DOHH2 (cell line): Measurements from ENCODE around the gene CRABP1.

Experiments used
- H3F3A ChIP-seq: fragments of 200-600 bp; sonication (generic), shearing (Covaris generic); 2 replicates; pipeline ENCODE4 v1.6.0; 2016; ENCODE audit warnings: antibody characterized with exemption, mild to moderate bottlenecking; ENCODE audit not compliant: control insufficient read depth, insufficient read depth
- H3K27ac ChIP-seq: fragments of 200-600 bp; sonication (generic); 2 replicates; pipeline ENCODE4 v1.5.1; 2014; ENCODE audit warnings: low read depth, mild to moderate bottlenecking, low read length, moderate library complexity
- H3K27me3 ChIP-seq: fragments of 200-600 bp; sonication (generic); 2 replicates; pipeline ENCODE4 v1.6.1; 2014; ENCODE audit warnings: mild to moderate bottlenecking, low read length, mixed read lengths; ENCODE audit not compliant: control insufficient read depth
- H3K36me3 ChIP-seq: fragments of 200-600 bp; sonication (generic); 2 replicates; pipeline ENCODE4 v1.6.1; 2014; ENCODE audit warnings: mild to moderate bottlenecking, low read length, moderate library complexity, mixed read lengths; ENCODE audit not compliant: control insufficient read depth
- H3K4me1 ChIP-seq: fragments of 200-600 bp; sonication (generic); 2 replicates; pipeline ENCODE4 v1.6.1; 2014; ENCODE audit warnings: mild to moderate bottlenecking, low read length, mixed read lengths; ENCODE audit not compliant: control insufficient read depth
- H3K4me2 ChIP-seq: fragments of 200-600 bp; sonication (generic); 2 replicates; pipeline ENCODE4 v1.6.0; 2014; ENCODE audit warnings: mild to moderate bottlenecking, low read length, moderate library complexity
- H3K4me3 ChIP-seq: fragments of 200-600 bp; sonication (generic); 2 replicates; pipeline ENCODE4 v1.5.1; 2014; ENCODE audit warnings: mild to moderate bottlenecking, low read length, mixed read lengths
- H3K79me2 ChIP-seq: fragments of 200-600 bp; sonication (generic); 2 replicates; pipeline ENCODE4 v1.6.1; 2014; ENCODE audit warnings: mild to moderate bottlenecking, low read length, mixed read lengths; ENCODE audit not compliant: control insufficient read depth
- H3K9me2 ChIP-seq: fragments of 200-600 bp; sonication (generic); replicated peaks from 2 replicates; pipeline ENCODE4 v1.6.1; 2014; ENCODE audit warnings: mild to moderate bottlenecking, low read length, mixed read lengths; ENCODE audit not compliant: control insufficient read depth
- H3K9me3 ChIP-seq: fragments of 200-600 bp; sonication (generic); 2 replicates; pipeline ENCODE4 v1.6.1; 2014; ENCODE audit warnings: antibody characterized with exemption, low read length, mixed read lengths; ENCODE audit not compliant: control insufficient read depth, insufficient read depth
- H4K20me1 ChIP-seq: fragments of 200-600 bp; sonication (generic); 2 replicates; pipeline ENCODE4 v1.6.0; 2014; ENCODE audit warnings: low read depth, mild to moderate bottlenecking, antibody characterized with exemption, low read length, moderate library complexity; ENCODE audit not compliant: control insufficient read depth, insufficient read depth
- CTCF ChIP-seq: fragments of 200-600 bp; sonication (generic); IDR thresholded peaks from one replicate; pipeline ENCODE4 v1.5.1; 2014; ENCODE audit warnings: antibody characterized with exemption, mild to moderate bottlenecking, low read depth, low read length; ENCODE audit not compliant: poor library complexity, severe bottlenecking
- EZH2phosphoT487 ChIP-seq: fragments of 200-600 bp; sonication (generic); IDR thresholded peaks from 2 replicates; pipeline ENCODE4 v1.6.1; 2017; ENCODE audit warnings: borderline replicate concordance, mild to moderate bottlenecking, antibody characterized with exemption, low read length, moderate library complexity, mixed read lengths

The CRABP1 gene

GRCh38 chr15:78353093-78353492 lies 12.9 kb downstream of the CRABP1 start:
- peaks cover 2% of the 10 kb centered on the region; the same call in 1 of the 2 replicates for H3K27me3 ChIP-seq
- TF ChIP-seq EZH2phosphoT487 (no peak), CTCF (no peak)
- H3K9me2 ChIP-seq = no peaks in the 10 kb centered on the region
- H3K4me3 ChIP-seq = no peak overlapping the region
- H3K27ac ChIP-seq = no peak overlapping the region
- no peaks in the 10 kb centered on the region for H3F3A ChIP-seq
- H3K79me2 ChIP-seq = no peaks in the 10 kb centered on the region
- no peaks in the 10 kb centered on the region for H3K4me1 ChIP-seq
- H3K36me3 ChIP-seq = no peaks in the 10 kb centered on the region
- H4K20me1 ChIP-seq = no peaks in the 10 kb centered on the region
- H3K9me3 ChIP-seq = no peaks in the 10 kb centered on the region
- no peak overlapping the region for H3K4me2 ChIP-seq

DNA sequence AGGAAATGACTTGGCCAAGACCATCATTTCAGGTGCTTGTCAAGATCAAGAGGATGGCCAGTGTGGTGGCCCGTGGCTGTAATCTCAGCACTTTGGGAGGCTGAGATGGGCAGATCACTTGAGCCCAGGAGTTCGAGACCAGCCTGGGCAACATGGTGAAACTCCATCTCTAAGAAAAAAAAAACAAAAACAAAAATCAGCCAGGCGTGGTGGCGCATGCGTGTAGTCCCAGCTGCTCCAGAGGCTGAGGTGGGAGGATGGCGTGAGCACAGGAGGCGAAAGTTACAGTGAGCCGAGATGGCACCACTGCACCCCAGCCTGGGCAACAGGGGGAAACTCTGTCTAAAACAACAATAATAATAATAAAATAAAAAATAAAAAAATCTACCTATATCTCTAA lies 15.0 kb downstream of the CRABP1 start:
- H4K20me1 ChIP-seq = no peaks in the 10 kb centered on the region
- no peak overlapping the region for H3K4me3 ChIP-seq
- H3K36me3 ChIP-seq = no peaks in the 10 kb centered on the region
- TF ChIP-seq CTCF (no peak), EZH2phosphoT487 (no peak)
- no peaks in the 10 kb centered on the region for H3K9me2 ChIP-seq
- H3K4me2 ChIP-seq = no peak overlapping the region
- H3K27ac ChIP-seq = no peak overlapping the region
- no peaks in the 10 kb centered on the region for H3F3A ChIP-seq
- no peaks in the 10 kb centered on the region for H3K79me2 ChIP-seq
- no peaks in the 10 kb centered on the region for H3K4me1 ChIP-seq
- no peaks in the 10 kb centered on the region for H3K9me3 ChIP-seq
- H3K27me3 ChIP-seq = peaks cover 18% of the 10 kb centered on the region; the same call in 1 of the 2 replicates

DNA sequence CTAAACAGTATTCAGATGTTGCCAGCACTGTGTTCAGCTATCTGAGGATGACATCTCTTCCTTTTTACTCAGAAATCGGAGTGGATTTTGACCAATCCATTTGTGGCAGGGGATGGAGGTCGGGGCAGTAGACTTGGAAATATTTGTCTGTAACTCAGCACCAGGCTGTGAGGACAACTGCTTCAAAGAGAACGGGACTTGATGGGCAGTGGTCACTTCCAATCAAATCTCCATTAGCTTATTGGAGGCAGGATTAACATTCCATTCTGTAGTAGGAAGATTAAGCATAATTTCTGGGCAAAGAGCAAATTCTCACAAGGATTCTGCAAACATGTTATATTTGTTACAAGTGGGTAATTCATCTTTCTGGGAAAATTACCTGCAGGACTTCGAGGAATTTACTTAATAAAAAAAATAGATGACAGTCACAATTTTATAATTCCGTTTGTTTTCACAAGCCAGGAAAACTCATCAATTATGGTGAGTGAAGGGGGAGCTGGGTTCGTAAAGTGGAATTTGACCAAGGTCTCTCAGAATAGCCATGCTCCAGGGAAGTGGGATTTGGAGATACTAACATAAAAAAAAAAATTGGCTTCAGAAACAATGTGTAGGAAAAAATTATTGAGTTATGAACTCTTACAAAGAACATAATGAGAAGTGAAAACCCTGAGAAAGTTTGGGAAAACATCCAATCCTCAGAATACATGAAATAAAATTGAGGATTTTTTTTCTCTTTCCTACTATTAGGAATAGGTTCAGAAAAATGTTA lies 18.1 kb downstream of the CRABP1 start:
- no peak overlapping the region for H3K27ac ChIP-seq
- no peaks in the 10 kb centered on the region for H3F3A ChIP-seq
- no peak overlapping the region for H3K4me2 ChIP-seq
- H3K27me3 ChIP-seq = peaks cover 21% of the 10 kb centered on the region; the same call in 1 of the 2 replicates
- no peaks in the 10 kb centered on the region for H3K79me2 ChIP-seq
- no peaks in the 10 kb centered on the region for H3K4me1 ChIP-seq
- H3K9me2 ChIP-seq = no peaks in the 10 kb centered on the region
- TF ChIP-seq EZH2phosphoT487 (no peak), CTCF (no peak)
- H3K36me3 ChIP-seq = no peaks in the 10 kb centered on the region
- no peaks in the 10 kb centered on the region for H4K20me1 ChIP-seq
- H3K9me3 ChIP-seq = no peaks in the 10 kb centered on the region
- H3K4me3 ChIP-seq = no peak overlapping the region
